CD4-positive, alpha-beta T cell treated with Interleukin-6 for 4 hours (primary cell): ENCODE data around the gene GPS1.

Experiments used
- DNase-seq: peaks from one replicate; pipeline ENCODE4 v3.0.0-alpha.2; 2020; ENCODE audit warnings: mixed read lengths

GPS1 gene

GRCh38 chr17:82051776-82052637, at the start of gene GPS1, which contains the start of gene RFNG:
Gene GPS1, plus strand, starts transcription at chr17:82051898. Its CDS starts 34 bp downstream, at chr17:82051932.
Gene RFNG, minus strand, starts transcription at chr17:82051811. Its CDS starts 45 bp downstream, at chr17:82051766.
- peak; percentile 87 for DNase-seq

DNA sequence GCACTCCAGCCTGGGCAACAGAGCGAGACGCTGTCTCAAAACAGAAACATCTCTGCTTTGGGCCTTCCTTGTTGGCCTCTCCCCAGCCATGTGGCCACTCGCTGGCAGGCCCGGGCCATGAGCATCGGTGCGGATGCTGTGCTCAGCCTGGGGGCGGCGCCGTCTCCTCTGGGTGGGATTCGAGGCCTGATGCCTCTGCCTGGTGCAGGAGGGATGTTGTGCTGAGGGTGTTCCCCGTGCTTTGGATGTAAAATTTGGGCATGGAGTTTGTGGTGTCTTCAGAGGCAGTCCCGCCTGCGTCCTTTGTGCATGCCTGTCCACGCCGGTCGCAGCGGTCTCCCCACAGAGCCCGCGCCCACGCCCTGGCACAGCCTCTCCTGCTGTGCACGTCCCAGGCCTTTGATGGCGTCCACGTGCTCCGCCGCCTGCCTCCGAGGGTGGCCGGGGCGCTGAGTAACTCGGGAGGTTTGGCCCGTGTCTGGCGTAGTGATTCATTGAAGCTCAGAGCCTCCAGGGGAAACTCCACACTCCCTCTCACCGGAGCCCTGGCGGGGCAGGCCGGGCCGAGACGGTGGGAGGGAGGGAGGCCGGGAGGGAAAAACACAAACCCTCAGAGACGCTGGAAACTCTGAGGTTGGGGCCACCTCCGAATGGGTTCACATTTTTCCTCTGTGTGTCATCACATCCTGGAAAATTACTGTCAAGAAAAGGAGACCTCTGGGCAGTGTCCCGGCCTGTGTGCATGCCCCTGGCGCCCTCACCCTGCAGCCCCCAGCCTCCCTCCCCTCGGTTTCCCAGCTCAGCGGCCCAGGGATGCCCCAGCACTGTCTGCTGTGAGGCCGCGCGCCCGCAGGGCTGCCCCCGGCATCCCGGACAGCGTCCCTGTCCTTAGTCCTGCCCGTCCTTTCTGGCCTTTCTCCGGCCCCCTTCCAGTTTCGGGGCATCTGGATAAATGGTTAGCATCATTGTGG, 48.0 kb upstream of the GPS1 start:
- DNase-seq: no peak

- DNase-seq: no peak
Observed at GRCh38 chr17:82004517-82005455, 46.9 kb upstream of the GPS1 start.

GRCh38 chr17:82005701-82006348, 45.9 kb upstream of the GPS1 start:
- no peak for DNase-seq

GRCh38 chr17:82006468-82007227, 45.0 kb upstream of the GPS1 start:
- DNase-seq: no peak

DNA sequence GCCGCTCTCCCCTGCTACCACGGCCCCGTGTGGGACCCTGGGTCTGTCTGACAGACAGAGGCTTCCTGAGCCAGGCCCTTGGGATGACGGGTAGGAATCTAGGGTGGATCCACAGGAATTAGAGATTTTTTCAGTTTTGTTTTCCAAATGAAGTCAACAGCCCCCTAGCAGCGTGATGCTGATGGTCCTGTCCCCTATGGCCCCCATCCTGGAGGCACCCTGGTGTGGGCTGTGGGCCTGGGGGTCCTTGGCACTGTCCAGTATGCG, 44.5 kb upstream of the GPS1 start:
- DNase-seq: no peak

DNA sequence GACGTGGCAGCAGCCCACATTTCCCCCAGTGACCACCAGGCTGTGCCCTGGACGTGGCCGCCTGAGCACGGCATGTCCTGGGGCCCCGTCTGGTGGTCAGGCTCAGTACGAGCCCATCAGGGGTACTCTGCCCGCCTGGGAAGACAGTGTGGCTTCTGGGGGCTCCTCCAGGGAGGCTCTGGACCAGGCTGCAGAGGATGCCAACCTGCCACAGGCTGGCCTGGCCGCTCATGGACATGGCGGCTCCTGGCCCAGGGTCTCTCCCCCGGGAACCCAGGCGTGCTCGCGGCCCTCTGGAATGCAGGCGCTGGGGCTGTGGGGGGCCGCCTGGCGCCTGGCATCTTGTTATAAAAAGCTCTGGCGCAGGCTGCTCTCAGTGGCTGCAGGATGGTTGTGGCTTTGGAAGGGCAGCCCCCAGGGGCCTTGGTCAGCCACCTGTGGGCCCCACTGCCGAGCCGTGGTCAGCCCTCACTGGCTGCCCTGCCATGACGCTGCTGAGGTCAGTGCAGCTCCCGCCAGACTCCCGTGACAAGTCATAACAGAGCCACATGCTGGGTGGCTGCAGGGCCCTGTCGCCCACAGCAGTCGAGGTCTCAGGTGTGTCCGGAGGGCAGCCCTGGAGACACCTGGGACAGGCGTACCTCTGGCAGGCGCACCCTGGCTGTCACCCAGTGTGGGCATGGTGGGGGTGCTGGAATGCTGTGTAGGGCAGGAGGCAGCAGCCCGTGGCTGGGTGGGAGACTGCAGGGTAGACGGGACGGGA, 44.0 kb upstream of the GPS1 start:
- DNase-seq: no peak

DNA sequence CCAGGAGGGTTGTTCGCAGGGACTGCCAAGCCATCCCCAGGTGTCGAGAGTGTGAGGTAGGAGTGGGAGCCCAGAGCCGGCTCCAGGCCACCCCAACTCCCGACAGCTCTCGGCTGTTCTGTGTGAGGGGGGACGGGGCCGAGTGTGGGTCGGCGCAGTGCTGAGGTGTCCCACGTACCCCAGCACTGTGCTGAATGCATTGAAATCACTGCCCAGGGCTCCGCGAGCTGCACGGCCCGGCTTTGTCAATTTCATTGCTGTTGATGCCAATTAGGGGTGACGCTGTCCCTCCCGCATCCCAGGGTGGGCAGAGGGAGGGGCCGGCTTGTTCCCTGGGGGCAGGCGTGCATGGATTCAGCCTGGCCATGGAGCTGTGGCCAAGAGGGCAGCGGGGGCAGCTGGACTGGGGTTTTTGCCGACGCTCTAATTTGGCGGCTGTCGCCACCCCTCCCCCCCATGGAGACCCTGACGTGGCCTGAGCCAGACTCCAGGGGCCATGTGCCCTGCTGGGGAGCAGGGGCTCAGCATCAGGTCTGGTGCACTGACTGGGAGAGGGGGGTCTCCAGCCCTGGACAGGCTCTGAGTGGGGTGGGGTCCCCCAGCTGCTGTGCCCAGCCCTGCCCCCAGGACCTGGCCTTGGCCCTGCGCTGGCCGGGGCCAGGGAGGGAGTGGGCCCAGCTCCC, 43.3 kb upstream of the GPS1 start:
- DNase-seq: no peak

GRCh38 chr17:82008941-82009405, 42.7 kb upstream of the GPS1 start:
- DNase-seq: no peak

GRCh38 chr17:82009413-82009812, 42.3 kb upstream of the GPS1 start:
- no peak for DNase-seq

DNA sequence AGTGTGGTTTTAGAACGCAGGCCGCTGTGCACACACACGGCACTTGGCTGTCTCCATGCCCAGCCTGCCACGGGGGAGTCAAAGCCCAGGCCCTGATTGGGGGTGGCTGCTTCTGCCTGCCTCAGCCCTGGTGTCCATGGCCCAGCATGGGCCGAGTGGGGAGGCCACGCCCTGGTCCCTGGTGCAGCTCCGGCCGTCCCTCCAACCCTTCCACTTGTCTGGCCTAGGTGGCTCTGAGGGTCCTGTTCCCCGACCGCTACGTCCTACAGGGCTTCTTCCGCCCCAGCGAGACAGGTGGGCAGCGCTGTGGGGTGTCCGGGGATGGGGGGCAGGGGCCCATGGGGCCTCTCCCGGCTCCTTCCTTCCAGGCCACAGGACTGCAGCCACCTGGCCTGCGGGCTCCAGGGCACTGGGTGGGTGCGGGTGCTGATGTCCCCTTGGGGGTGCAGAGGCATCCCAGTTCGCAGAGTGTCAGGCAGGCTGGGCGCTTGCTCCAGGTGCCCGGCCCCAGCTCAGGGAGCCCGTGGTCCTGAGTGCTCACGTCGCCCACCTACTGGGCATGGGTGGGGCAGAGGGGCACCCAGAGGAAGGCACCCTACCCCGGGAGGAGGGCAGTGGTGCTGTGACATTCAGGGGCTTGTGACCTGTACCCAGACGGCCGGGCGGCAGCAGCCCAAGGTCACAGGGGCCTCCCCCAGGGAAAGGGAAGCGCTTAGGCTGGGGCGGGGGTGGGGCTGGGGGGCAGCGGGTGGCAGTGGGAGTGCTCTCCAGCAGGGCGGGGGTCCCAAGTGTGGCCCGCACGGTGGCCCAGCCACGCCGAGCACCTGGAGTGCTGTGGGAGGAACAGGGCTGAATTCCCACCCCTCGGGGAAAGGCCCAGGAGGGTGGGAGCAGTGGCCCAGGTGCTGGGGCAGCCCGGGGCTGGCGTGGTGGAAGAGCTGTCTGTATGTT, 40.8 kb upstream of the GPS1 start:
- DNase-seq: no peak

DNA sequence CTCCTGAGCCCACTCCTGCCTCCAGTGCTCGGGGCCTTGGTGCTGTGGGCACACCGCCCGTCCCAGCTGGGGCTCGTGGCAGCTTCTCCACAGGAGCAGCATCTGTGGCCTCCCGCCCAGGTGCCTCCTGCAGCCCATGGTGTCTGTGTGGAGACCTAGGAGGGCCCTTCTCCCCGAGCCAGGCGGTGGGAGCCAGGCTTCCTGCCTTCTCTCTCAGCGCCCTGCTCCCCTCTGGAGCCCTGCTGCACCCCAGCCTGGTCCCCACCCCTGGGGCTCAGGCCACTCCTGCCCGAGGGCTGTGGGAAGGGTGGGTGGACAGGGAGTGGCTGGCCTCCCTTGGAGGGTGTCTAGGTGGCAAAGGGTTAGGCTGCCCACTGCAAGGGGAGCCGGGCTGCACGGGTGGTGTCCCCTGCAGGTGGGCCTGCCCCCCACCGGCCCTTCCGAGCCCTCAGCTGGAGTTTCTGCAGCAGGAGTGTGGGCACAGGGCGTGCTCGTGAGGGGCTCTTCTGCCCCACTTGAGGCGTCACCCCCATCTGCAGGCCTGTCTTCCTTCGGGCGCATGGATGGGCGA, 40.0 kb upstream of the GPS1 start:
- no peak for DNase-seq

DNA sequence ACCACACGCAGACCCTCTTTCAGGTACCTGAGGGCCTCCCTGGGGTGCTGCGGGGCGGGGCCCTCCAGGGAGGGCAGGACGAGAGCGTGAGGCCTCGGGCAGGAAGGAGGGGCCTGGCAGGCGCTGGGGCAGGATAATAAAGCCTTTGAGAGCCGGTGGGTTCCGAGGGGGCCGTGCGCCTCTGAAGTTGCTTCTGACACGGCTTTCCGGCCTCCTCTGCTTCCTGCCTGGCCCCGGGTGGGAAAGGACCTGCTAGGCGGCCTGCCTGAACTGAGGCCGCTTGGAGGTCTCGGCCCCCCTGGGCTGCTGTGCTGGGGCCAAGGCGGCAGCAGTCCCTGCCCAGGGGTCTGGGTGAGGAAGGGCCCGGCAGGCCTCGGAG, 39.4 kb upstream of the GPS1 start:
- no peak for DNase-seq

- no peak for DNase-seq
Observed at GRCh38 chr17:82012640-82013295, 38.9 kb upstream of the GPS1 start.

DNA sequence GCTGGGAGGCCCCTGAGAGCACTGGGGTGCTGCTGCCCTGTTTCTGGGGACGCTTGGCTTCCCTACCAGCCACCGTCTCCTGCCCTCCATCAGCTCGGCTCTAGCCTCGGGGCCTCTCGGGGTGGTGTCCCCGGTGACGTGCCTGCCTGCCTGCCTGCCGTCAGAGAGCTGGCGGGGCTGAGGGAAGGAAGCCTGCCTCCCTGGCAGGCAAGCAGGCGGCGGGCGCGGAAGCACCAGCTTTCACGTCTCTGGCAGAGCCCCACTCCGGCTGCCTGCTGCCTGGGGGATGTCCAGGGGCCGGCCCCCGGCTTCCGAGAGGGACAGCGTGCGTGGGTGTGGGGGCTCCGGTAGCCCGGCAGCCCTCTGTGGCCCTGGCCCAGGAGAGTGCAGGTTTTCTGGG, 38.4 kb upstream of the GPS1 start:
- DNase-seq: no peak

DNA sequence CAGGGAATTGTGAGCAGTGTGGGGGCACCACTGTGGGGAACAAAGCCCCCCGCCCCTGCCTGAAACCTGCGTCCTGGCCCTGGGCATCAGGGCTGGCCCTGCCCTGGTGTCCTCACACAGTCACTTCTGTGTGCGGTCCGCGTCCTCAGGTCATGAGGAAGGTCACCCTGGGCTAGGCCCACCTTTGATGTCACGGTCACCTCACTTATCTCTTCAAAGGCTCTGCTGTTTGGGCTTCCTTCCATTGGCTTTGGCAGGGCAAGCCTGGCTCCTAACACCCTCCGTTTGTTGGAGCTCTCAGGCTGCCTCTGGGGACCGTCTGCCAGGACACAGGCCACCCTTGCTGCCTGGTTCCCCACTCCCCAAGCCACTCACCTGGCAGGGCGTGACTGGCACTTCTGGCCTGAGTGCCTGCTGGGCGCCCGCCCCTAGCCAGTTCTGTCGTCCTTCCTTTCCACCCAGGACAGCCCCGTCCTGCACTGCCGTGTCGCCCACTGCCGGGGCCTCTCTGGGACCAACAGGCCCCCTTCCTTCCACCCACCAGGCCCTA, 37.9 kb upstream of the GPS1 start:
- DNase-seq: no peak

DNA sequence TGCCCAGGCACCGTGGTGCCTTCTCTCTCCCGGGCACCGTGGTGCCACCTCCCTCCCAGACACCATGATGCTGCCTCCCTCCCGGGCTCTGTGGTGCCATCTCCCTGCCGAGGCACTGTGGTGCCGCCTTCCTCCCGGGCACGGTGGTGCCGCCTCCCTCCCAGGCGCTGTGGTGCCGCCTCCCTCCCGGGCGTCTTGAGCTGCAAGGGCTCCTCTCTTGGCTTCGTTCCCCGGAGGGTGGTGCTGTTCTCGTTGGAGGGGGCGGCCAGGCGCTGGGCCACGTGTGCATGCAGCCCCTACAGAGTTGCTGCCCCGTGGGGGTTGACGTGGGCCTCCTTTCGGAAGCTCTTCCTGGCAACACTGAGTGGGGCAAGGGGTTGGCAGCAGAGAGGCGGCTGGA, 37.3 kb upstream of the GPS1 start:
- DNase-seq: no peak

GRCh38 chr17:82014971-82015310, 36.8 kb upstream of the GPS1 start:
- no peak for DNase-seq
